Common myeloid progenitor, CD34-positive (primary cell): Measurements from ENCODE around the gene GTF2B.

Experiments
- CTCF ChIA-PET: fragments of 350-600 bp; sonication (Branson Sonifier 250); formaldehyde crosslinking; loops from one replicate; lab custom pipeline; 2021; ENCODE audit warnings: antibody characterized with exemption; lab: Charles Lee
- POLR2A ChIA-PET: fragments of 350-600 bp; sonication (Branson Sonifier 250); formaldehyde crosslinking; loops from one replicate; lab custom pipeline; 2021; ENCODE audit warnings: antibody characterized with exemption; lab: Charles Lee
- DNase-seq, 3 donors: peaks; one replicate each; pipeline versions ENCODE4 v3.0.0 to v3.0.0-alpha.2; 2013
- H3K27ac ChIP-seq, 2 experiments: 1 replicate in 1 of 2; 2 replicates in 1 of 2; pipeline ENCODE4 v1.7.0; 2013; ENCODE audit warnings: inconsistent platforms in 2 of 2, low read length in 2 of 2, mild to moderate bottlenecking in 2 of 2, low read depth in 1 of 2, moderate library complexity in 1 of 2; ENCODE audit not compliant: severe bottlenecking in 2 of 2, insufficient read depth in 1 of 2, poor library complexity in 1 of 2
- H3K27me3 ChIP-seq, 5 experiments: replicated peaks in 2 of 5; 1 replicate in 3 of 5; 2 replicates in 2 of 5; pipeline versions ENCODE4 v1.6.1 to v1.7.0; 2013; ENCODE audit warnings: low read length in 4 of 5, mild to moderate bottlenecking in 2 of 5, moderate library complexity in 2 of 5, inconsistent platforms in 1 of 5; ENCODE audit not compliant: insufficient read depth in 5 of 5, control insufficient read depth in 4 of 5
- H3K36me3 ChIP-seq, 4 experiments: 1 replicate in 2 of 4; 2 replicates in 2 of 4; pipeline versions ENCODE4 v1.6.1 to v1.7.0; 2013; ENCODE audit warnings: low read length in 3 of 4, control low read depth in 1 of 4, mild to moderate bottlenecking in 1 of 4; ENCODE audit not compliant: control insufficient read depth in 4 of 4, insufficient read depth in 4 of 4
- H3K4me1 ChIP-seq, 4 experiments: 1 replicate in 3 of 4; 2 replicates in 1 of 4; pipeline versions ENCODE4 v1.6.1 to v1.7.1; 2013; ENCODE audit warnings: low read length in 3 of 4, mild to moderate bottlenecking in 3 of 4, control low read depth in 1 of 4, inconsistent platforms in 1 of 4, moderate library complexity in 1 of 4; ENCODE audit not compliant: control insufficient read depth in 4 of 4, insufficient read depth in 4 of 4; ENCODE audit errors: control extremely low read depth in 1 of 4
- H3K4me3 ChIP-seq, 7 experiments: 1 replicate in 4 of 7; 2 replicates in 3 of 7; pipeline versions ENCODE4 v1.5.1 to v1.7.0; 2013; ENCODE audit warnings: mild to moderate bottlenecking in 7 of 7, low read length in 6 of 7, moderate library complexity in 6 of 7, inconsistent platforms in 2 of 7, low read depth in 2 of 7, control low read depth in 1 of 7; ENCODE audit not compliant: insufficient read depth in 4 of 7, control insufficient read depth in 1 of 7; ENCODE audit errors: extremely low read depth in 1 of 7
- H3K9me3 ChIP-seq, 5 experiments: 1 replicate in 4 of 5; 2 replicates in 1 of 5; pipeline versions ENCODE4 v1.6.1 to v1.7.1; 2013; ENCODE audit warnings: low read length in 4 of 5, mild to moderate bottlenecking in 2 of 5, inconsistent platforms in 1 of 5, low read depth in 1 of 5, moderate library complexity in 1 of 5; ENCODE audit not compliant: control insufficient read depth in 4 of 5, insufficient read depth in 2 of 5; ENCODE audit errors: control extremely low read depth in 1 of 5
- WGBS: methylation state at CpG from one replicate; pipeline ENCODE4 v1.1.5; 2013; ENCODE audit not compliant: insufficient coverage; 5-methylcytosine and 5-hydroxymethylcytosine counted together

The GTF2B gene

GRCh38 chr1:88802950-88803349 lies 88.4 kb downstream of the GTF2B start:
- ChIA-PET CTCF (no interaction called here), POLR2A (no interaction called here)
- DNase-seq, result no peak
- Histone ChIP-seq H3K4me3 (no peak overlapping the region), H3K27ac (no peak overlapping the region), H3K27me3 (no peaks in the 10 kb centered on the region), H3K4me1 (no peaks in the 10 kb centered on the region), H3K9me3 (peaks cover 1 to 16% (median 9%) of the 10 kb centered on the region in 5 experiments), H3K36me3 (peaks cover 23 to 66% (median 38%) of the 10 kb centered on the region in 4 experiments)
- no CpG with 5 or more reads among the region's 2 CpGs for WGBS
